ENCODE measurements around the gene ARAP1.

Gene ARAP1

GRCh38 chr11:72754544-72755155 lies 2.4 kb upstream of the ARAP1 start:
- no peak for TF ChIP-seq CTCF (IDR thresholded peaks at IDR 0.05; ENCODE audit: low read depth, low read length)
- H3K27ac ChIP-seq, result no peak overlapping the region
- H3K36me3 ChIP-seq, result peaks cover 5% of the 10 kb centered on the region; the same call in 1 of the 2 replicates
- DNase-seq, result no peak
- H3K4me3 ChIP-seq (ENCODE audit: low read depth, low read length), result no peak overlapping the region
- no peaks in the 10 kb centered on the region for H3K27me3 ChIP-seq (ENCODE audit: insufficient read depth, low read depth, severe bottlenecking)
- no peaks in the 10 kb centered on the region for H3K9me3 ChIP-seq (ENCODE audit: severe bottlenecking)

GRCh38 chr11:72754149-72754543 lies 1.9 kb upstream of the ARAP1 start:
- no peaks in the 10 kb centered on the region for H3K27me3 ChIP-seq (ENCODE audit: insufficient read depth, low read depth, severe bottlenecking)
- no peak for TF ChIP-seq CTCF (IDR thresholded peaks at IDR 0.05; ENCODE audit: low read depth, low read length)
- H3K36me3 ChIP-seq, result peaks cover 5% of the 10 kb centered on the region; the same call in 1 of the 2 replicates
- no peak overlapping the region for H3K4me3 ChIP-seq (ENCODE audit: low read depth, low read length)
- no peak for DNase-seq
- no peaks in the 10 kb centered on the region for H3K9me3 ChIP-seq (ENCODE audit: severe bottlenecking)
- no peak overlapping the region for H3K27ac ChIP-seq

GRCh38 chr11:72753341-72754148 lies 1.3 kb upstream of the ARAP1 start:
- Histone ChIP-seq H3K9me3 (ENCODE audit: severe bottlenecking) (no peaks in the 10 kb centered on the region), H3K4me3 (ENCODE audit: low read depth, low read length) (no peak overlapping the region), H3K27ac (no peak overlapping the region), H3K27me3 (ENCODE audit: insufficient read depth, low read depth, severe bottlenecking) (no peaks in the 10 kb centered on the region), H3K36me3 (peaks cover 5% of the 10 kb centered on the region; the same call in 1 of the 2 replicates)
- DNase-seq, result no peak
- 0 out of 2 replicates have a peak, but pooled peaks have one; percentile 9 for TF ChIP-seq CTCF (IDR thresholded peaks at IDR 0.05; ENCODE audit: low read depth, low read length)

DNA sequence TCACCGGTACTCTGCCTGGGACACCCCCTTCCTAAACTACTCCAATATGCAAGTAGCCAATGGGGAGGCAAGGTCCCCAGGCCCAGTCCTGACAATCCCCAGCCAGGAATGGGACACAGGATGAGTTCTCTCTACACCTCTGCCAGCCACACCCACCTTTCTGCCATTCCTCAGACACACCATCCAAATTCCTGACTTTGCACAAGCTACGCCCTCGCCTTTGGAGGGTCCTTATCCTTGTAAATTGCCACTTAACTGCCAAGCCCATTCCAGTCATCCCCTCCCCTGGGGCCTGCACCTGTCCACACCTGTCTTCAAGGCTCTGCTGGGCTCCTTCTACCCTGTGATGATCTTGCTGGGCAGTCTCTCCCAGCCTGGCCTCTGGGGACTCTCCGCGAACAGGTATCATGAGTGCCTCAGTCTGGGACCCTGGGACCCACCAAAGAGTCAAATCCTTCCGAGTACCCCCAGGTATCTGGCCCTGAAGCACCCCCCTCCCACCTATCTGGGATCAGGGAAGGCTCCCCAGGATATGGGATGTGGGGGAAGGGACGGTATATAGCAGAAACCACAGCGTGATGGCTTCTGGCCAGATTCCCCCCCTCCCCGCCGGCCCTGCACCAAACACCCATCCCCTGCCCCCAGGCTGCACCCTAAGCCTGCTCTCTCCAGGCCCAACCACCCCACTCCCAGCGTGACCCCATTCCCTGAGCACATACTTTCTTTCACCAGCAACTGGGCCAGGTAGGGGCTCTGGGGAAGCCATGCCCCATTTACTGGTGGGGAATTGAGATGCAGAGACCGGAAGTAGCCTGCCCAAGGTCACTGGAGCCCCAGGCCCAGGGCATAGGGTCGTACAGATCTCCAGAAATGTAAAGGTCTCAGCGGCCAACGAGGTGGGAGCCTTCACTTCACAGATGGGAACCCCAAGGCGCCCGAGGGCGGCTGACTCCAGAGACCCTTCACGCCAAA lies 806 bp downstream of the ARAP1 start:
- peak overlapping the region; percentile 62 for H3K27ac ChIP-seq
- TF ChIP-seq CTCF (IDR thresholded peaks at IDR 0.05; ENCODE audit: low read depth, low read length), result no peak
- no peaks in the 10 kb centered on the region for H3K27me3 ChIP-seq (ENCODE audit: insufficient read depth, low read depth, severe bottlenecking)

GRCh38 chr11:72750556-72751115 lies 1.6 kb downstream of the ARAP1 start:
- TF ChIP-seq CTCF (IDR thresholded peaks at IDR 0.05; ENCODE audit: low read depth, low read length), result no peak
- Histone ChIP-seq H3K36me3 (no peaks in the 10 kb centered on the region; the same call in 1 of the 2 replicates), H3K27me3 (ENCODE audit: insufficient read depth, low read depth, severe bottlenecking) (no peaks in the 10 kb centered on the region), H3K4me3 (ENCODE audit: low read depth, low read length) (no peak overlapping the region), H3K27ac (no peak overlapping the region), H3K9me3 (ENCODE audit: severe bottlenecking) (no peaks in the 10 kb centered on the region)
- no peak for DNase-seq

More for the DNA sequence above, 806 bp downstream of the ARAP1 start:
- no peak for DNase-seq
- Histone ChIP-seq H3K36me3 (peaks cover 5% of the 10 kb centered on the region; the same call in 1 of the 2 replicates), H3K9me3 (ENCODE audit: severe bottlenecking) (no peaks in the 10 kb centered on the region), H3K4me3 (ENCODE audit: low read depth, low read length) (peak overlapping the region; percentile 53)

Measured in WERI-Rb-1 (cell line).